Endothelial cell of umbilical vein (primary cell): ENCODE data around the gene GDI1.

ENCODE experiments used
- CTCF ChIP-seq, 2 donors: IDR thresholded peaks; 1 replicate in 1 of 2; 2 replicates in 1 of 2; pipeline ENCODE4 v1.5.1; 2011; ENCODE audit warnings: low read length in 2 of 2, mild to moderate bottlenecking in 2 of 2, moderate library complexity in 2 of 2, control low read depth in 1 of 2, inconsistent platforms in 1 of 2, low read depth in 1 of 2; ENCODE audit not compliant: insufficient read depth in 1 of 2; ENCODE audit errors: extremely low read depth in 1 of 2
- EZH2 ChIP-seq: IDR thresholded peaks from 2 replicates; pipeline ENCODE4 v1.6.1; 2012; ENCODE audit warnings: borderline replicate concordance, low read depth, mild to moderate bottlenecking, moderate library complexity, low read length, inconsistent platforms; ENCODE audit not compliant: severe bottlenecking
- GATA2 ChIP-seq: IDR thresholded peaks from 2 replicates; pipeline ENCODE4 v1.7.0; 2011; ENCODE audit warnings: low read depth, mild to moderate bottlenecking, moderate library complexity, mixed read lengths, low read length; ENCODE audit not compliant: insufficient read length, insufficient read depth
- MAX ChIP-seq: IDR thresholded peaks from 2 replicates; pipeline ENCODE4 v1.6.1; 2011; ENCODE audit not compliant: insufficient read depth, insufficient read length
- MYC ChIP-seq: IDR thresholded peaks from one replicate; pipeline ENCODE4 v1.6.1; 2011; ENCODE audit warnings: mild to moderate bottlenecking, low read depth, low read length
- POLR2A ChIP-seq: IDR thresholded peaks from 2 replicates; pipeline ENCODE4 v1.6.1; 2012; ENCODE audit warnings: low read depth, mild to moderate bottlenecking, control low read depth, low read length
- POLR2AphosphoS5 ChIP-seq: IDR thresholded peaks from 2 replicates; pipeline ENCODE4 v1.6.1; 2012; ENCODE audit warnings: low read depth, mild to moderate bottlenecking, control low read depth, low read length, moderate library complexity; ENCODE audit not compliant: insufficient read depth

- TF ChIP-seq POLR2A (no peak), MAX (no peak), CTCF (IDR thresholded peaks at IDR 0.05; ENCODE audit: extremely low read depth in 1 of 2, insufficient read depth in 1 of 2, low read depth in 1 of 2, low read length in 2 of 2) (no peak), POLR2AphosphoS5 (peak; percentile 12), EZH2 (no peak), MYC (no peak), GATA2 (no peak)
These were observed 41.0 kb downstream of the GDI1 start for GRCh38 chrX:154477891-154478477.
